ENCODE measurements around the gene ACOT11.

- TF ChIP-seq POLR2AphosphoS5 (IDR thresholded peaks at IDR 0.05) (no peak), CTCF (IDR thresholded peaks at IDR 0.05; ENCODE audit: poor library complexity, severe bottlenecking) (no peak), EP300 (conservative IDR thresholded peaks at IDR 0.05; ENCODE audit: poor library complexity, severe bottlenecking) (no peak), EZH2 (IDR thresholded peaks at IDR 0.05; ENCODE audit: borderline replicate concordance, insufficient read depth, low read length, poor library complexity, severe bottlenecking) (no peak), RAD21 (conservative IDR thresholded peaks at IDR 0.05) (no peak), SMC3 (conservative IDR thresholded peaks at IDR 0.05; ENCODE audit: poor library complexity) (no peak), TAF1 (IDR thresholded peaks at IDR 0.05; ENCODE audit: low read depth) (no peak), REST (IDR thresholded peaks at IDR 0.05; ENCODE audit: borderline replicate concordance) (no peak), MXI1 (conservative IDR thresholded peaks at IDR 0.05; ENCODE audit: poor library complexity, severe bottlenecking) (no peak)
Measured at GRCh38 chr1:54594463-54594862, 46.4 kb downstream of the ACOT11 start.

Data from neural cell (in vitro differentiated cells).